Neural cell (in vitro differentiated cells): ENCODE measurements around the gene CTXN1.

Source experiments
- CTCF ChIP-seq: fragments of 450-650 bp; IDR thresholded peaks from 2 replicates; pipeline ENCODE4 v1.5.1; 2014; ENCODE audit warnings: antibody characterized with exemption, mild to moderate bottlenecking, moderate library complexity; ENCODE audit not compliant: poor library complexity, severe bottlenecking
- EP300 ChIP-seq: fragments of 450-650 bp; conservative IDR thresholded peaks from 2 replicates; pipeline ENCODE4 v1.6.1; 2014; ENCODE audit warnings: antibody characterized with exemption, mild to moderate bottlenecking, moderate library complexity; ENCODE audit not compliant: poor library complexity, severe bottlenecking
- EZH2 ChIP-seq: fragments of 200-600, 300-800 bp; shearing (Covaris generic), sonication (generic); IDR thresholded peaks from 2 replicates; pipeline ENCODE4 v1.6.1; 2014; ENCODE audit warnings: antibody characterized with exemption, low read length, borderline replicate concordance, mild to moderate bottlenecking; ENCODE audit not compliant: insufficient read depth, poor library complexity, severe bottlenecking
- POLR2AphosphoS5 ChIP-seq: IDR thresholded peaks from 2 replicates; pipeline ENCODE4 v1.6.1; 2012
- TAF1 ChIP-seq: IDR thresholded peaks from 2 replicates; pipeline ENCODE4 v1.6.1; 2012; ENCODE audit warnings: low read depth

- no peak for TF ChIP-seq CTCF
- TF ChIP-seq TAF1, result no peak
- no peak for TF ChIP-seq POLR2AphosphoS5
- no peak for TF ChIP-seq EP300
- no peak for TF ChIP-seq EZH2
Measured at GRCh38 chr19:7915250-7916102, 10.5 kb downstream of the CTXN1 start.
